H9 (cell line): ENCODE results near the gene COG4. TPM values are rescaled to one million over a fixed set of nuclear protein-coding genes. Genes with fewer than 3 reads are reported as not detected.
A peak's percentile ranks its signal among the peaks of the same experiment; 100 is the strongest.

Experiments used
- DNase-seq: peaks from one replicate; pipeline ENCODE4 v3.0.0-alpha.2; 2017
- H2AFZ ChIP-seq: one replicate; pipeline ENCODE4 v1.6.1; 2013; ENCODE audit warnings: mild to moderate bottlenecking, low read length, control low read depth, moderate library complexity
- H2AK5ac ChIP-seq: 2 replicates; pipeline ENCODE4 v1.6.1; 2013; ENCODE audit warnings: low read length, control low read depth, mixed read lengths; ENCODE audit not compliant: insufficient read length
- H2BK120ac ChIP-seq: one replicate; pipeline ENCODE4 v1.6.1; 2013; ENCODE audit warnings: low read depth, mild to moderate bottlenecking, low read length, control low read depth, inconsistent platforms; ENCODE audit not compliant: poor library complexity, severe bottlenecking
- H2BK12ac ChIP-seq: 2 replicates; pipeline ENCODE4 v1.6.1; 2013; ENCODE audit warnings: low read length, control low read depth, mixed read lengths, low read depth; ENCODE audit not compliant: insufficient read length
- H2BK15ac ChIP-seq: 2 replicates; pipeline ENCODE4 v1.6.1; 2013; ENCODE audit warnings: low read depth, low read length, control low read depth
- H2BK20ac ChIP-seq: one replicate; pipeline ENCODE4 v1.6.1; 2013; ENCODE audit warnings: low read depth, mild to moderate bottlenecking, low read length, control low read depth, inconsistent platforms; ENCODE audit not compliant: poor library complexity, severe bottlenecking
- H2BK5ac ChIP-seq: 2 replicates; pipeline ENCODE4 v1.6.1; 2013; ENCODE audit warnings: low read length, control low read depth, mixed read lengths; ENCODE audit not compliant: insufficient read length
- H3K14ac ChIP-seq: 2 replicates; pipeline ENCODE4 v1.6.1; 2013; ENCODE audit warnings: low read length, control low read depth; ENCODE audit not compliant: insufficient read depth
- H3K18ac ChIP-seq: 2 replicates; pipeline ENCODE4 v1.6.1; 2013; ENCODE audit warnings: low read depth, mild to moderate bottlenecking, mixed read lengths, low read length, control low read depth; ENCODE audit not compliant: insufficient read length
- H3K23ac ChIP-seq: 2 replicates; pipeline ENCODE4 v1.6.1; 2013; ENCODE audit warnings: low read length, control low read depth, mixed read lengths, low read depth; ENCODE audit not compliant: insufficient read length
- H3K23me2 ChIP-seq: 2 replicates; pipeline ENCODE4 v1.6.1; 2013; ENCODE audit warnings: low read depth, mild to moderate bottlenecking, mixed read lengths, low read length, control low read depth; ENCODE audit not compliant: insufficient read length, poor library complexity, severe bottlenecking
- H3K27ac ChIP-seq: 2 replicates; pipeline ENCODE4 v1.5.1; 2013; ENCODE audit warnings: low read length, control low read depth, mixed read lengths, low read depth; ENCODE audit not compliant: insufficient read length
- H3K27me3 ChIP-seq: 2 replicates; pipeline ENCODE4 v1.6.1; 2013; ENCODE audit warnings: low read length, control low read depth, inconsistent platforms; ENCODE audit not compliant: insufficient read depth
- H3K4ac ChIP-seq: 2 replicates; pipeline ENCODE4 v1.6.1; 2013; ENCODE audit warnings: low read depth, mild to moderate bottlenecking, control low read depth, inconsistent platforms, low read length, moderate library complexity
- H3K4me1 ChIP-seq: 2 replicates; pipeline ENCODE4 v1.6.1; 2013; ENCODE audit warnings: low read length, control low read depth, inconsistent platforms; ENCODE audit not compliant: insufficient read depth
- H3K4me2 ChIP-seq: 2 replicates; pipeline ENCODE4 v1.6.1; 2013; ENCODE audit warnings: low read length, control low read depth, mixed read lengths; ENCODE audit not compliant: insufficient read length, insufficient read depth
- H3K56ac ChIP-seq: 2 replicates; pipeline ENCODE4 v1.6.1; 2013; ENCODE audit warnings: low read depth, mild to moderate bottlenecking, mixed read lengths, low read length, control low read depth; ENCODE audit not compliant: insufficient read length
- H3K79me1 ChIP-seq: 2 replicates; pipeline ENCODE4 v1.6.1; 2013; ENCODE audit warnings: low read depth, mild to moderate bottlenecking, moderate library complexity, low read length, control low read depth, inconsistent platforms; ENCODE audit not compliant: insufficient read depth, poor library complexity, severe bottlenecking
- H3K79me2 ChIP-seq: 2 replicates; pipeline ENCODE4 v1.6.1; 2013; ENCODE audit warnings: low read length, control low read depth, inconsistent platforms; ENCODE audit not compliant: insufficient read depth
- H3K9ac ChIP-seq: 2 replicates; pipeline ENCODE4 v1.6.1; 2013; ENCODE audit warnings: low read length, control low read depth, mixed read lengths; ENCODE audit not compliant: insufficient read length; ENCODE audit errors: extremely low read depth
- H3K9me3 ChIP-seq: one replicate; pipeline ENCODE4 v1.6.1; 2013; ENCODE audit warnings: low read depth, low read length, inconsistent platforms; ENCODE audit not compliant: control insufficient read depth
- H3T11ph ChIP-seq: one replicate; pipeline ENCODE4 v1.6.1; 2013; ENCODE audit warnings: mild to moderate bottlenecking, low read length, control low read depth, inconsistent platforms
- H4K20me1 ChIP-seq: one replicate; pipeline ENCODE4 v1.6.1; 2013; ENCODE audit not compliant: control insufficient read depth, insufficient read length, insufficient read depth
- H4K5ac ChIP-seq: 2 replicates; pipeline ENCODE4 v1.6.1; 2013; ENCODE audit warnings: low read depth, mild to moderate bottlenecking, mixed read lengths, low read length, control low read depth; ENCODE audit not compliant: insufficient read length
- H4K8ac ChIP-seq: replicated peaks from 2 replicates; pipeline ENCODE4 v1.6.1; 2013; ENCODE audit warnings: low read length, control low read depth, mixed read lengths, low read depth; ENCODE audit not compliant: insufficient read length
- H4K91ac ChIP-seq: 2 replicates; pipeline ENCODE4 v1.6.1; 2013; ENCODE audit warnings: low read depth, mild to moderate bottlenecking, moderate library complexity, mixed read lengths, low read length, control low read depth; ENCODE audit not compliant: insufficient read length
- H3K27ac Mint-ChIP-seq, 3 experiments: 2 replicates in 2 of 3; 3 replicates in 1 of 3; pipeline ENCODE4 v1.8.0; 2020 to 2021; ENCODE audit warnings: mixed read lengths in 3 of 3, mild to moderate bottlenecking in 1 of 3, moderate library complexity in 1 of 3
- H3K27me3 Mint-ChIP-seq: 2 replicates; pipeline ENCODE4 v1.8.0; 2021; ENCODE audit warnings: low read depth, mild to moderate bottlenecking, moderate library complexity, mixed read lengths
- H3K36me3 Mint-ChIP-seq, 3 experiments: 2 replicates in 2 of 3; 3 replicates in 1 of 3; pipeline ENCODE4 v1.8.0; 2020 to 2021; ENCODE audit warnings: low read depth in 3 of 3, mixed read lengths in 3 of 3; ENCODE audit not compliant: insufficient read depth in 1 of 3
- H3K4me1 Mint-ChIP-seq, 2 experiments: 2 replicates each; pipeline ENCODE4 v1.8.0; 2020; ENCODE audit warnings: mixed read lengths in 2 of 2
- H3K4me3 Mint-ChIP-seq, 2 experiments: 2 replicates in 1 of 2; 3 replicates in 1 of 2; pipeline ENCODE4 v1.8.0; 2020 to 2021; ENCODE audit warnings: mild to moderate bottlenecking in 2 of 2, mixed read lengths in 2 of 2, moderate library complexity in 1 of 2
- H3K9me3 Mint-ChIP-seq, 2 experiments: 2 replicates in 1 of 2; 3 replicates in 1 of 2; pipeline ENCODE4 v1.8.0; 2020; ENCODE audit warnings: mild to moderate bottlenecking in 2 of 2, mixed read lengths in 2 of 2, moderate library complexity in 1 of 2
- CTCF ChIP-seq: fragments of 200-600 bp; sonication (generic); conservative IDR thresholded peaks from 3 replicates; pipeline ENCODE4 v1.8.0; 2021; ENCODE audit warnings: antibody characterized with exemption, mild to moderate bottlenecking
- WGBS: extraction: QIAGEN DNeasy Blood & Tissue Kit; methylation state at CpG from one replicate; pipeline ENCODE4 v1.1.7; 2013; ENCODE audit warnings: missing lambda C conversion rate, low lambda C conversion rate, mixed read lengths; ENCODE audit not compliant: insufficient read length; ENCODE audit errors: extremely low coverage; 5-methylcytosine and 5-hydroxymethylcytosine counted together
- total RNA-seq: library from RNA; stranded (reverse); gene quantifications from 2 replicates; pipeline ENCODE4 v1.2.1, GENCODE V29; 2021

The COG4 gene
- total RNA-seq, 1 experiment from 2014 or later: 51.9 TPM

DNA sequence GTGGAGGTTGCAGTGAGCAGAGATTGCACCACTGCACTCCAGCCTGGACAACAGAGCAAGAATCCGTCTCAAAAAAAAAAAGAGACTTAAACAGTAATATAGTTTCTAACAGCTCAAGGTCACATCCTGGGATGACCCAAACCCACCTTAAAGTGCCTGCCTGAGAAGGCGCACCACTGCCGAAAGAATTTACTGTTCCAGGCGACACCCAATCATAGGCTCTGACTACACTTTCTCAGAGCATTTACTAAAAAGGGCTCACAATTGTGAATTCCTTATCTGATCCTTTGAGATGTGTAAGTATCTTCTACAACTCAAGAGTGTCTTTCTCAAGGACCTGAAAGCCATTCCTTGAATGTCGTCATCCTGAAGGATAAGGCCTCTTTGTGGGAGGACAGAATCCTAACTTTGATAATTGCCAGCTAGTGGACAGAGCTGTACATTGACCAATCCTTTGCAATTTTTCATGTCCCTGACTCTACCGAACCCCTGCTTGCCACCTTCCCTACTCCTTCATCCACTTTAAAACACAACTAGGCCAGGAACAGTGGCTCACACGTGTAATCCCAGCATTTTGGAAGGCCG lies 81.9 kb downstream of the COG4 start:
- Mint-ChIP-seq H3K36me3 (no peaks in the 10 kb centered on the region; a peak in 2 of 7 replicates), H3K9me3 (peaks cover 0 to 2% of the 10 kb centered on the region in 2 experiments; a peak in 1 of 5 replicates), H3K4me1 (peaks cover 27% of the 10 kb centered on the region in 2 experiments), H3K27ac (no peak overlapping the region), H3K27me3 (no peaks in the 10 kb centered on the region; the same call in 1 of the 2 replicates), H3K4me3 (0 out of 5 replicates have a peak overlapping the region, but pooled peaks of 1 of the 2 experiments have one; percentile 55)
- no CpG with 5 or more reads among the region's 8 CpGs for WGBS
- H3K4me2 ChIP-seq: no peak overlapping the region
- H2AK5ac ChIP-seq: no peak overlapping the region
- peaks cover 5% of the 10 kb centered on the region; the same call in 1 of the 2 replicates for H3K79me2 ChIP-seq
- no peak overlapping the region for H3K56ac ChIP-seq
- H3T11ph ChIP-seq: no peak overlapping the region
- no peak overlapping the region for H3K14ac ChIP-seq
- H3K23ac ChIP-seq: no peak overlapping the region
- no peak overlapping the region for H2BK20ac ChIP-seq
- H2BK15ac ChIP-seq: no peak overlapping the region
- no peaks in the 10 kb centered on the region for H4K20me1 ChIP-seq
- no peak for TF ChIP-seq CTCF
- H4K8ac ChIP-seq: no peak overlapping the region
- H3K9me3 ChIP-seq: no peaks in the 10 kb centered on the region
- H2AFZ ChIP-seq: no peak overlapping the region
- no peak overlapping the region for H3K9ac ChIP-seq
- no peaks in the 10 kb centered on the region for H3K27me3 ChIP-seq
- peaks cover 5% of the 10 kb centered on the region for H3K4me1 ChIP-seq
- no peak overlapping the region for H3K27ac ChIP-seq
- H3K23me2 ChIP-seq: peaks cover 11% of the 10 kb centered on the region
- no peak overlapping the region for H2BK120ac ChIP-seq
- no peak overlapping the region for H2BK5ac ChIP-seq
- H3K79me1 ChIP-seq: no peaks in the 10 kb centered on the region
- no peak overlapping the region for H3K4ac ChIP-seq
- H3K18ac ChIP-seq: no peak overlapping the region
- H4K5ac ChIP-seq: no peak overlapping the region
- no peak for DNase-seq
- H2BK12ac ChIP-seq: no peak overlapping the region
- H4K91ac ChIP-seq: no peak overlapping the region
